Cardiac muscle cell (in vitro differentiated cells and primary cell): ENCODE data around the gene SEC62. TPM values are rescaled to one million over a fixed set of nuclear protein-coding genes. Genes with fewer than 3 reads are reported as not detected.
A peak's percentile ranks its signal among the peaks of the same experiment; 100 is the strongest.
"Not testable (repeated sequence)": the region's sequence is repeated elsewhere in the genome, so short reads cannot be mapped to it uniquely, and the experiment has no call there.

Source experiments
- DNase-seq, 2 donors: peaks; one replicate each; pipeline versions ENCODE4 v3.0.0 to v3.0.0-alpha.2; 2010 to 2017; ENCODE audit warnings: low read depth in 1 of 2, low spot score in 1 of 2
- H3K27ac ChIP-seq: fragments of 200-600 bp; sonication (generic); 2 replicates; pipeline ENCODE4 v1.5.1; 2016
- H3K27me3 ChIP-seq: fragments of 200-600 bp; sonication (generic); 2 replicates; pipeline ENCODE4 v1.6.0; 2016; ENCODE audit warnings: control low read depth
- H3K36me3 ChIP-seq: fragments of 200-600 bp; sonication (generic); 2 replicates; pipeline ENCODE4 v1.5.1; 2016; ENCODE audit warnings: control low read depth
- H3K4me1 ChIP-seq: fragments of 200-600 bp; sonication (generic); 2 replicates; pipeline ENCODE4 v1.8.1; 2017; ENCODE audit warnings: low read depth, mild to moderate bottlenecking, mixed run types
- H3K4me3 ChIP-seq: fragments of 200-600 bp; sonication (generic); 2 replicates; pipeline ENCODE4 v1.5.1; 2016; ENCODE audit warnings: mild to moderate bottlenecking
- H3K9me3 ChIP-seq: fragments of 200-600 bp; sonication (generic); 2 replicates; pipeline ENCODE4 v1.5.1; 2017; ENCODE audit warnings: low read depth, mild to moderate bottlenecking, control low read depth
- CTCF ChIP-seq: IDR thresholded peaks from 2 replicates; pipeline ENCODE4 v1.5.1; 2012; ENCODE audit warnings: low read depth, mild to moderate bottlenecking, low read length
- polyA plus RNA-seq: library from polyadenylated mRNA; unstranded; fragments of >200 nt; fragmentation: Nextera tagmentation; extraction: Ambion mirVana; gene quantifications from 2 replicates; pipeline ENCODE4 v1.2.1, GENCODE V29; 2016
- total RNA-seq: library from RNA; depleted of rRNA; stranded (reverse); fragments of >200 nt; gene quantifications from 2 replicates; pipeline ENCODE4 v1.2.3, GENCODE V29; 2016

SEC62 gene
- total and polyA plus RNA-seq, 2 experiments from 2014 or later = 26.7 to 72.2 TPM

DNA sequence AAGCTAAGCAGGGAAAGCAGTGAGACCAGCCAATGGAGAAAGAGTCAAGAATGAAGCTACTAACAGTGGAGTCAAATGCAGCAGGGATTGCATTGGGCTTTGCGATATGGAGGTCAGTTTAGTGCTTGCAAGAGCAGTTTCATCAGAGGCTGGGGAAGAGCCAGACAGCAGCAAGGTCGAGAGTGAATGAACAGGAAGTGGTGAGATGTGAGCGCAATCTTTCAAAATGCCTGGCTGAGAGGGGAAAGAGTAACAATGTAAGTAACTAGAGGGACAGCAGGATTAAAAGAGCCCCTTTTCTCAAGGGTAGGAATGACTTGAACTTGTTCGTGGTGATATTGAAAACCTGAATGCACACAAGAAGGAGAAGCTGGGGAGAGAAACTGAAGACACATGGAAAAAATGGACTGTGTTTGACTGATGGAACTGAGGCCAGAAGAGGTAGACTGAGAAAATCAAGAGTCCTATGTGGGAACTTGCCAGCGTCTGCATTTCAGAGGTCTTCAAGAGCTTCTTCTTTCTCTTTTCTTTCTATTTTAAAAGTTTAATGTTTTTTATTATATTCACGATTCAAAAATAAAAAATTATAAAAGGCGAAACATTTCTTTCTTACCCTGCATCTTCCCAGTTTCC is 40.5 kb downstream of the SEC62 start:
- no peak for TF ChIP-seq CTCF
- Histone ChIP-seq H3K4me3 (no peak overlapping the region), H3K4me1 (no peaks in the 10 kb centered on the region), H3K27ac (no peak overlapping the region), H3K9me3 (no peaks in the 10 kb centered on the region), H3K36me3 (no peaks in the 10 kb centered on the region), H3K27me3 (no peaks in the 10 kb centered on the region)
- peak in 1 of 2 donors; percentile 92 for DNase-seq

GRCh38 chr3:170010498-170010897 is 43.9 kb downstream of the SEC62 start:
- Histone ChIP-seq H3K4me3 (no peak overlapping the region), H3K27me3 (no peaks in the 10 kb centered on the region), H3K36me3 (no peaks in the 10 kb centered on the region), H3K4me1 (no peaks in the 10 kb centered on the region), H3K9me3 (no peaks in the 10 kb centered on the region), H3K27ac (no peak overlapping the region)
- no peak for TF ChIP-seq CTCF
- DNase-seq = no peak

GRCh38 chr3:170012683-170013400 is 46.2 kb downstream of the SEC62 start:
- TF ChIP-seq CTCF = no peak
- peaks cover 5% of the 10 kb centered on the region for H3K27me3 ChIP-seq
- H3K9me3 ChIP-seq = no peaks in the 10 kb centered on the region

DNA sequence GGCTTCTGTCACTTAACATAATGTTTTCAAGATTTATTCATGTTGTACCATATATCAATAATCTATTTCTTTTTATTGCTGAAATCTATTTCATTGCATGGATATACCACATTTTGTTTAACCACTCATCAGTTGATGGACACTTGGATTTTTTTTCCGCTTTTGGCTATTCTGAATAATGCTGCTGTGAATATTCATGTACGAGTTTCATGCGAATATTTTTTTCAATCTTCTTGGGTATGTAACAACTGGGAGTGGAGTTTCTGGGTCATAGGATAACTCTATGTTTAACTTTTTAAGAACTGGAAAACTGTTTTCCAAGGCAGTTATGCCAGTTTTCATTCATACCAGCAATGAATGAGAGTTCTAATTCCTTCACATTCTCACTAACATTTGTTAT is 49.5 kb downstream of the SEC62 start:
- no peak for TF ChIP-seq CTCF
- Histone ChIP-seq H3K4me3 (no peak overlapping the region), H3K4me1 (no peaks in the 10 kb centered on the region), H3K36me3 (no peaks in the 10 kb centered on the region), H3K27me3 (peaks cover 5% of the 10 kb centered on the region), H3K27ac (no peak overlapping the region), H3K9me3 (no peaks in the 10 kb centered on the region)
- DNase-seq = no peak

More at GRCh38 chr3:170012683-170013400, 46.2 kb downstream of the SEC62 start:
- Histone ChIP-seq H3K36me3 (no peaks in the 10 kb centered on the region), H3K4me1 (no peaks in the 10 kb centered on the region), H3K27ac (no peak overlapping the region), H3K4me3 (no peak overlapping the region)
- DNase-seq = no peak

DNA sequence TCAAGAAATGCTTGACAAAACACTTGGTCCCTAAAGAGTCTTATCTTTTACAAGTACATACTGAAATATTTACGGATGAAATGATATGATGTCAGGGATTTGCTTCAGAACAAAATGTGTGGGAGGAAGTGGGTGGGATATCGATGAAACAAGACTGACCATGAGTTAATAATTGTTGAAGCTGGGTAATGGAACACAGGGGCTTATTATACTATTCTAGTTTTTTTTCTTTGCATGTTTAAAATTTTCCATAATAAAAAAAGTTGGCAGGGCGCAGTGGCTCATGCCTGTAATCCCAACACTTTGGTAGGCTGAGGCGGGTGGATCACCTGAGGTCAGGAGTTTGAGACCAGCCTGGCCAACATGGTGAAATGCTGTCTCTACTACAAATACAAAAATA is 52.7 kb downstream of the SEC62 start:
- not testable (repeated sequence) for H3K4me3 ChIP-seq, H3K27me3 ChIP-seq, DNase-seq, H3K9me3 ChIP-seq, H3K4me1 ChIP-seq, H3K36me3 ChIP-seq, H3K27ac ChIP-seq

- Histone ChIP-seq H3K4me3 (no peak overlapping the region), H3K27ac (no peak overlapping the region), H3K9me3 (no peaks in the 10 kb centered on the region), H3K4me1 (no peaks in the 10 kb centered on the region), H3K27me3 (peaks cover 5% of the 10 kb centered on the region), H3K36me3 (no peaks in the 10 kb centered on the region)
- no peak for DNase-seq
- peak; percentile 24 for TF ChIP-seq CTCF
These were observed 54.5 kb downstream of the SEC62 start for GRCh38 chr3:170021083-170021482.
